GM12872 (cell line): ENCODE results near the gene RAB11FIP4.

ENCODE experiments used
- CTCF ChIP-seq: IDR thresholded peaks from 3 replicates; pipeline ENCODE4 v1.5.1; 2011; ENCODE audit warnings: low read depth, mild to moderate bottlenecking, low read length, moderate library complexity; ENCODE audit not compliant: insufficient read depth

Gene RAB11FIP4

GRCh38 chr17:31394544-31394943, 3.1 kb downstream of the RAB11FIP4 start:
- TF ChIP-seq CTCF = no peak

GRCh38 chr17:31397256-31397939, 5.9 kb downstream of the RAB11FIP4 start:
- TF ChIP-seq CTCF = no peak

- TF ChIP-seq CTCF = no peak
Observed at GRCh38 chr17:31398381-31399311, 7.2 kb downstream of the RAB11FIP4 start.

GRCh38 chr17:31400481-31400950, 9.0 kb downstream of the RAB11FIP4 start:
- TF ChIP-seq CTCF = no peak

GRCh38 chr17:31401456-31402254, 10.2 kb downstream of the RAB11FIP4 start:
- no peak for TF ChIP-seq CTCF

- TF ChIP-seq CTCF = no peak
Observed at GRCh38 chr17:31404028-31404949, 12.8 kb downstream of the RAB11FIP4 start.
